ENCODE data around the gene NKX3-2.
A peak's percentile ranks its signal among the peaks of the same experiment; 100 is the strongest.

Gene NKX3-2

DNA sequence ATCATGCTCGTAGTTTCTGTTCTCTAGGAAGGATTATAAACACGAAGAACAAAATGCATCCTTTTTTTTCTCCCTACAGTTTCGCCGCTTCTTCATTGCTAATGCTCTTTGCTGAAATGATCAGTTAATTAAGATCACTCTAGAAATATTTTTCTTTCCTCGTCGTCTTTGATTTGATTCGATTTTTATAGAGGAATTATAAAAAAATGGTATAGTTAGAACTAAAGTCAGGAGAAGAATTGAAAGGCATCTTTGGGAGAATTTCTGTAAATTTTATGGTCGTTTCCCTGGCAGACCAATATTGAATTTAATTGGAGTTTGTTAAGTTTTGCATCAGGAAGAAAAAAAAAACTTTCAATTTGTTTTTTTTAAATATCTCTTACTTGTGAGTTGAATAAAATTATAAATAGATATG lies 1.1 kb upstream of the NKX3-2 start:
- DNase-seq (ENCODE audit: low read depth in 2 of 2): no peak

DNA sequence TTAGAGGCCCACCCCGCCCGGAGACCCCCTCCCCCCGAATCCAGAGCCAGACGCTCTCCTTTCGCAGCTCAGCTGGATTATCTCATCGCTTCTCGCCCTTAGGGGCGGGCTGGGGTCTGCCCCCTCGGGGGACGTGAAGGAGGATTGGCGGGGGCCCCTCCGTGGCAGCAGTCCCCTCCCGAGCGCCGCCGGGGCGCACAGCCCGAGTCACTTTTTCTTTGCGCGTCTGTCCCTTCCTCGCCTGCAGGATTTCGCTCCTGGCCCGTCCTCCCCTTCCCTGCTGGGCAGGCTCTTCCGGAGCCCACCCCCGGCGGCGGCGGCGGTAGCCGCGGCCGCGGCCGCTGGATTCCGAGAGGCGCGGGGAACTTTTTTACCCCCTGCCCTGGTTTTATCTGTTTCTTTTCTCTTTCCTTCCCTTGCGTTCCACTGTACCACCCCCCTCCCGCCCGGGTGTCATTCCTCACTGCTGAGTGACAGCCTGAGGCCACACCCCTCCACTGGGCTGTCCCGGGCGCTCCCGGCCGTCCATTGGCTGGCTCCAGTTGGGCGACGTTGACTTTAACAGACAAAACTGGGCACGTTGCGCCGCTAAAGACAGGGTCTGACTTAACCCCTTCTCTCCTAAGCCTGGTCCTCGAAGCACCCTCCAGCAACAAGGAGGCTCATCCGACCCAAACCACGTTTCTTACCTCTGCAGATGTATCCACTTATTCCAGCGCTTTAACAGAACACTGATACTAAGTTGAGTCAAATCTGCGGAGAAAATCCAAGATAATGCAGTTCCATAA lies 492 bp upstream of the NKX3-2 start:
- peak in 1 of 2 donors; percentile 40 for DNase-seq (ENCODE audit: low read depth in 2 of 2)

DNA sequence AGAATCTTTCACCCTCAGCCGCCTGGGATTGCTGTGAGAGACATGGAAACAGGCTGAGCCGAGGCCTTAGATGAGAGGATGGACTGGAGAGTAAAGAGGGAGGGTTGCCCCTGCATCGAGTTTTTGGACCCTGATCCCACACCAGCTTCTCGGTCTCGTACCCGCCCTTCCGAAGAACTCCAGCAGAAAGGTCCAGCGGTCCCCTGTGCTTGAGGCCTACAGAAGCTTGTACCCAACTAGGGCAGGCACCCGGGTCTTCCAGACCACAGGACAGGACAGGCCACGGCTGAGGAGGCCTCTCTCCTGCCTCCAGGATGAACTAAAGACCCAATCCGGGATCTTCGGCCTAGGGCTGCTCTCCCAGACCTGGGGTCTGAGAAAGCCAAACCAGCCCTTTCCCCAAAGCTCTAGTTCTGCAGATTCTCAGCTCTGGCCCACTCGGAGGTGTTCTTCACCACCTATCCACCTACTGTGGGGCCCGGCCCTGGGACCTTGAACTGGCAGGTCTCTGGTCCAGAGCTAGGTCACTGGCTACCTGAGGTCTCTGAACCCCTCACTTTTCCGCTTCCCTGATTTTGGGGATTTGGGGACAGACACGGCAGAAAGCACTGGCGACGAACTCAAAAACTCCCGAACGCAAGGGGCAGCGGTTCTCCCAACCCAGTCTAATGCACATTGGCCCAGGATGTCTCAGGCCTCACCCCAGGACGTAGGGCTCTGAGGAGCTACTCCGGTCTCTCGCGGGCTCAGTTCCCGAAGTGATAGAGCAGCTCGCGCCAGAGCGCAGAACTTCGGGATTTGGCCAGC lies 1.1 kb downstream of the NKX3-2 start:
- no peak for DNase-seq (ENCODE audit: low read depth in 2 of 2)

DNA sequence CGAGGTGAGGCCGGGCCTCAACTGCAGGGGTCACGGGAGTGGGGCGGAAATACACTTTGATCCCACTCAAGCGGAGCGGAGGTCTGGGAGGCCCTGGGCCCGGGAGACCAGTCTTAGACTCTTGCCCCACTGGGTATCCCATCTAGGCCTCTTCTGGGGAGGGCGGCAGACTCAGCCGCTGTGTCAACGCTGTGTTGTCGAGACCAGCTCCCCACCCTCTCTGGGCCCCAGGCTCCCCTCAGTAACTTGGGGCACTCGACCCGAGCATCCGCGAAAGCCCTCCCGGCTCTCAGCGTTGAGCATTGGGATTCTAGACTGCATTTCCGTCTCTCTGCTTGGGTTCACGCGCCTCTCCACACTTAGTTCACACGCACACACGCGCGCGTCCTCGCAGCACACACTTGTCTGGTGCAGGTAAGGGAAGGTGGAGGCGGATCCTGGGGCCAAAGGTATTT lies 1.7 kb downstream of the NKX3-2 start:
- DNase-seq (ENCODE audit: low read depth in 2 of 2): no peak

DNA sequence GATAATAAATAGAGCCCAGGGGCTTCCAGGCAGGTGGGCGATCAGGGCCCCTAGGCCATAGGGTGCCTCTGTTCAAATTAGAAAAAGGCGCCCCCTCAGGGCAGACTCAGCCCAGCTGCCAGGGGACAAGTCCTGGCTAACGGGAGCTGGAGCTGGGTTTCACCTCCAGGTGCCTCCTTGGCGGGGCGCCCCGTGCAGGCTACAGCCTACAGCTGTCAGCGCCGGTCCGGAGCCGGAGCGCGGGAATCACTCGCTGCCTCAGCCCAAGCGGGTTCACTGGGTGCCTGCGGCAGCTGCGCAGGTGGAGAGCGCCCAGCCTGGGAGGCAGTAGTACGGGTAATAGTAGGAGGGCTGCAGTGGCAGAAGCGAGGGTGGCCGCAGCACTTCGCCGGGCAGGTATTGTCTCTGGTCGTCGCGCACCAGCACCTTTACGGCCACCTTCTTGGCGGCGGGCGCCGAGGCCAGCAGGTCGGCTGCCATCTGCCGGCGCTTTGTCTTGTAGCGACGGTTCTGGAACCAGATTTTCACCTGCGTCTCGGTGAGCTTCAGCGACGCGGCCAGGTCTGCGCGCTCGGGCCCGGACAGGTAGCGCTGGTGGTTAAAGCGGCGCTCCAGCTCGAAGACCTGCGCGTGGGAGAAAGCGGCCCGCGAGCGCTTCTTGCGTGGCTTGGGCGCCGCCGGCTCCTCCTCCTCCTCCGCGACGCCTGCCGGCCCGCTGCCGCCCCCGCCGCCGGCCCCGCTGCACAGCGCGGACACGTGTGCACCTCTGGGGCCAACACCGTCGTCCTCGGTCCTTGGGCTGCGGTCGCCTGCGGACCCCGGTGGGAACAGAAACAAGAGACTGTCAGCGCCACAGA lies 2.4 kb downstream of the NKX3-2 start:
- DNase-seq (ENCODE audit: low read depth in 2 of 2): no peak

DNA sequence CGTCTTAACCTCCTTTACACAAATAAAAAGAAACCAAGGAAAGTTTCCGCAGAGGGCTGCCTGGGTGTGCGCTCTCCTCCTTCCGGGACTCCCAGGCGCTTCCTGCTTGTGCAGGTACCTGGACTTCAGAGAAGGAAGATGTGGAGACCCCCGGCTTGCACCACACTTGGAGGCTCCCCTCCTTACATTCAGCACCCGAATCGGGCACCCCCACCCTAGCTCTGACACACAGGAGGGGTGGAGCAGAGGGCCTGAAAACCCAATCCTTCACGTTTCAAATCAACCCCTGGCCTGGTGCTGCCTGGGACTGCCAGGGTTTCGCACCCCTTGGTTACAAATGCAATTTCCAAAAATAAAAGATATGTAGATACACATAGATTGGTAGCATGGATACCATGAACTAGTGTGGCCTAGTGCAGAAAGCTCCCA lies 3.1 kb downstream of the NKX3-2 start:
- no peak for DNase-seq (ENCODE audit: low read depth in 2 of 2)

DNA sequence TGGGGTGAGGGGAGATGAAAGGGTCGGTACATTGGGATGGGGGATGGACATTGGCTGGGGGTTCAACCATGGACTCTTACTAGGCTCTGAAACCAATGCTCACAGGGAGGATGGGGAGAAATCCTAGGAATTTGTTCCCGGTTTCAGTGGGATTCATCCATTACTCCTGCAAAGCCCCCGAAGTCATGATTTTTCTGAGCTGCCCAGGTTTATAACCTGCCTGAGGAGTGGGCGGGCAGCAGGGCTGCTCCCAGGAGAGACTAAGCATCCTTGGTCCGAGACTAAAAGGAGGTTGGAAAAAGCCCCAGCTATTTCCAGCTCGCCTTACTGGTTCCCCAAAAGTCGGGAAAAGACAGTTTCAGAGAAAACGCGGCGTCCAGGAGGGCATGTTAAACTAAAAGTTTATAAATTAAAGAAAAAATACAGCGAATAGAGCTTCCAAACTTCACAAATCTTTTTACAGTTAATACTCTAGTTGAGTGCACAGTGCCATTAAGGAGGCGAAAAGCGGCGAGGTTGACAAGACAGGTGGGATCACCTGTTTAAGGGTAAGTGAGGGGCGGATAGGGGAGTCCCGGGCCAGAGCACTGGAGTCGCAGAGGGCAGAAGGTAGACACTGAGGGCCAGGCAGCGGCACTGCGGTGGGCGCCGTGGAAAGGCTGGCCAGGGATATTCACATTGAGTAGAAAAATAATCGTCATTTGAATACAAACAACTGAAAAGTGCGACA lies 3.7 kb downstream of the NKX3-2 start:
- no peak for DNase-seq (ENCODE audit: low read depth in 2 of 2)

DNA sequence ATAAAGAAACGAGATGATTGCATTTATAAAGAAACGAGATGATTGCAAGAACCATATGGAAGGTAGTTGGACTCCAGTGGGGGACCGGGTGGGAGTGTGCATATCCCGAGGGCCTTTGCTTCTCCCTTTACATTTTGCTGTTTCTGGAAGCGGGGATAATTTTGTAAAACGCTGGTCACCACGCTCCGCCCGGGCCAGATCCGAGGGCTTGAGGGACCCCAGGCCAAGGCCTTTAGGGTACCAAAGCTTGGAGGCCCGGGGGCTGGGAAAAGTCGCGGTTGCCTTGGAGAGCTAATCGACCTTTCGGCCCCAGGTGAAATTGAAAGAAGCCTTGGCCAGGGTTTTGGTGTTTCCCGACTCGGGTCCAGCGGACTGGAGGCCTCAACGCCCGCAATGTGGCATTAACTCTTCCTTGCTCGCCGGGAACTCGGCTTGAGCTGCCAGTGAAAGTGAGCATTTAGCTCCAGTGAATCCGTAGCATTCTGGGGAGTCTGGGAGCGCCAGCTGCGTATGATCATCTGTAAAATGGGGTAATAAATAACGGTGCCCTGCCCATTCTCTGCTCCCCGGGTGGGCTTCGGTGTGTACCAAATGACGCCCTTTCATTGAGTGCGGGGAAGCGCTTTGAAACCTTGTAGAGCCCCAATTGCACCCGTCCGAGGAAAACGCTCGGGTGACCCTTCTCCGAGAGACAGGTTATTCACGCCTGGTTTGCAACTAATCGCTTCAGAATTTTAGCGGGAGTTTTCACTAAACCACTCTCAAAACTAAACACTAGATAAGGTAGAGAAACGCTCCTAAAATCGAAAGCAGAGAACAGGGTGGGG lies 4.5 kb downstream of the NKX3-2 start:
- DNase-seq (ENCODE audit: low read depth in 2 of 2): no peak

DNA sequence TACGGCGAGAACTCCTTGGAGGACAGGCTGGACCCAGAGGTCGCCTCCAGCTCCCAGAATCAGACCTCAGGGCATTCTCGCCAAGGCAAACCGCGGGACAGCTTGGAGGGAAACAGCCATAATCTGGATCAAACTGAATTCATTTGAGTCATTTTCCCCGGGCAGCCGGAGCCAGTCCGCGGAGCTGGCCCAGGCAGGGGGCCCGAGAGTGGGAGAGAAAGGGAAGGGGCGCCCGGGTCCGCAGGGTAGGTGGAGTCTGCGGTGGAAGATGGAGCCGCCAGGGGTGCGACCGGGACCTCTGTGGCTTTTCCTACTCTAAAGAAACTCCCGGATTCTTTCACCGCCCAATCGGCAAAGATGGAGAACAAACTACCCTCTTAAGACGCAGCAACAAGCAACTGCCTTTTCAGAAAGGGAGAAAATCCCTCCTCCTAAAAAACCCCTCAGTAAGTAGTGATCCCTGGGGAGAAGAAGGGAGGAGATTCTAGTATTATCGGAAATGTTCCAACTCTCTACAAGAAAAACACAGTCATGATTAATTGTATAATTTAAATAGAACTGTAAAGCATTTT lies 5.2 kb downstream of the NKX3-2 start:
- no peak for DNase-seq (ENCODE audit: low read depth in 2 of 2)

DNA sequence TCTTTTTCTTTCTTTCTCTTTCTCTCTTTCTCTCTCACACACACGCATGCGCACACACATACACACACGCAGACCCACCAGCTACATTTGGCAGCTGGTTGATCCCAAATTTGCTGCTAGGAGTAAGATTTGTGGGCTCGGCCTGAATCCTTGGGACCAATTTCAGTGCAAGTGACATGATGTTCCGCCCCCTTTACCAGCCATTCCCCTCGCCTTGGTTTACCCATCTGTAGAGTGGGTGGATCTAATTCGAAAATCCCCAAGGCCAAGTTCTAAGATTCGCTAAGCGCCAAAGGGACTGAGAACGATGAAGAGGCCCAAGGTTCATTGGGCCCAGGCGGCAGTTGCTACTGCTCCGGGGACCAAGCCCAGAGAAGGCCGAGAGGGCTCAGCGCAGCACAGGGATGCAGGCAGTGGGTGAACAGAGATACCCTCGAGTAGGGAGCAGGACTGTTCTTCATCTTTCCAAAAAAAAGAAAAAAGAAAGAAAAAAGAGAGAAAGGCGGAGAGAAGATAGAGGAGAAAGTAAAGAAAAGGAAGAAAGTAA lies 5.8 kb downstream of the NKX3-2 start:
- no peak for DNase-seq (ENCODE audit: low read depth in 2 of 2)

DNA sequence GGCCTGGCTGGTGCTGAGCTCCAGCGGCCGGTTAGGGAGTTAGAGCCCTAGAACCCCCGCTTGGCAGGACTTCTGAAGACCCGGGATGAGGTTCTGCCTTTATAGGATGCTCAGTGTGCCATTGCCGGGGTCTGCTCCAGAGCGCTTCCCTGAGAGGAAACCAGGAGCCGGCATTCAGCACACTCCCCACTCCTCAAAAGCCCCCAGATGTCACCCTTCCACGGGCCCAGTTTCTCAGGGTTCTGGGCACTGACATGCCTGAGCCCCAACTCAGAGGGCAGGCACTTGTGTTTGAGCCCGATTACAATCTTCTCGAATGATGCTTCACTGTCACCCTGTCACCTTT lies 6.5 kb downstream of the NKX3-2 start:
- no peak for DNase-seq (ENCODE audit: low read depth in 2 of 2)

DNA sequence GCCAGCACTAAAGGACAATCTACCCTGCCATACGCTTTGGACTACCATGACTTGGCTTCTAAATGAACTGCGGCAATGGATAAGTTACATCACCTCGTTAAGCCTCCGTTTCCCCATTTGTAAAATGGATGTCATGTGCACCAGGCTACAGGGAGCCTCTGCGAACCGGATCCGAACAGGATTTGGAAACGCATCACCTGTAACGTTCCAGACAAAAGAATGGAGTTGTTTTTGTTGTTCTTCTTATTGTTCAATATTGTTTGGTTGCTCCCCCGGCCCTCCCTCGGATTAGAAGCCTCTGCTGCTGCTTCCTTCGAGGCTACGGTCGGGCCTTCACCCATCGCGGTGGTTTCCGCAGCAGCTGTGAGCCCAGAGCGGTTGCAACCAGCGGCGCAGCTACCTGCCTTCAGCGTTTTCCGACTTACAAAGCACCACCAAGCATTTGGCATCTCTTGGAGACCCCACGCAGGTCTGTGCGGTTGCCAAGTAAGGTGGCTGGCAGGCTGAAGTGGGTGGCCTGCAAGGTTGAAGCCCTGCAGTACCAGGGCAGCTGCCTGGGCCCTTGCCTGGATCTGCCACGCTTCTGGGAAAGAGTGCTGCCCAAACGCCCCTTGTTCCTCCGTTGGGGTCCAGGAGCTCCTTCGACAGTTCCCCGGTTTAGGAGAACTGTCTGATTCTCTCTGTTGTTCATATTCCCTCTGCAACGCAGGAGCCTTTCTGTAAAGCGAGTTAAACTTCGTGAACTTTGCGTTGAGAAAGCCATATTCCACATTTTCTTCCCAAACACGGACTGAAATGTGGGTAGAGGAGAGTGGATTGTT lies 7.1 kb downstream of the NKX3-2 start:
- DNase-seq (ENCODE audit: low read depth in 2 of 2): no peak

DNA sequence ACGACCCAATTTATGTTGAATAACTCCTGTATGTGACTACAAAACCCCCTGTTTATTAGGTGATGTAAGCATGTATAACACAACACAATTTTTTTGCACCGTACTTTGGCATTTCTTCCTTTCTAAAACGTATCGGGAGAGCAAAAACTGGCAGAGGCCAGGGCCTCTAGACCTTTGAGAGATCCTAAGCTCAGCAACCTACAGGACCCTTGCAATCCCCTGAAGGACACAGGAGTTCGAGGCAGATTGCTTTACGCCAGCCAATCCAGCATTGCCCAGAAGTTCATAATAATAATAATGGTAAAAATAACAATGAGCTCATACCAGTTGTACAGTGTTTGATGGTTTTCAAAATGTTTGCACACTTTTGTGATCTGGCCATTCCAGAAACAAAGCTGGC lies 7.7 kb downstream of the NKX3-2 start:
- no peak for DNase-seq (ENCODE audit: low read depth in 2 of 2)

DNA sequence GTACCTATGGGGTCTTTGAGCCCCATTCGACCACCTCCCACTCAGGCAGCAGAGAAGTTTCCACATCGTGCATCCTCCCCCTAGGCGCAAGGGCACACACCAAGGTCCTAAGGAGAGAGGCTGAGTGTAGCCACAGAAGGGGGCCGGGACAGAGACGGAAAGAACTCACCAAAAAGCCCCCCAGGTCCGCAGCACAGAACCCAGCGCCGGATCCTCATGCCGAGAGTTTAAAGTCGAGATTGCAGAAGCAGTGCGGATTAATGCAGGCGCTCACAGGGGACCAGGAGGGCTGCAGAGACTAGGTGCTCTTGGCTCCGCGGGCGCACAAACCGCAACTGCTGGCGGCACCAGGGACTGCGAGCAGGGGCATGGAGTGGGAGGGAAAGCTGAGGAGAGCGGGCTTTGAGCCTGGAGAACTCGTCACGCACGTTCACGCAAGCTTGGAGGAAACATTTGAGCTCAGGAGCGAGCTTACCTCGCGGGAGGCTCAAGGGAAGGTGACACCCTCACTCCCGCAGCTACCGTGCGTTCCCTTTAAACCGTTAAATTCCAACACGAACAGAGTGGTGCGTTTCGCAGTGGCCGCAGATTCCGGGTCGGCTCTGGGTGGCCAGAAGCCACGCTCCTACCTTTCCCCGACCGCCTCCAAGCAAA lies 8.5 kb downstream of the NKX3-2 start:
- DNase-seq (ENCODE audit: low read depth in 2 of 2): no peak

DNA sequence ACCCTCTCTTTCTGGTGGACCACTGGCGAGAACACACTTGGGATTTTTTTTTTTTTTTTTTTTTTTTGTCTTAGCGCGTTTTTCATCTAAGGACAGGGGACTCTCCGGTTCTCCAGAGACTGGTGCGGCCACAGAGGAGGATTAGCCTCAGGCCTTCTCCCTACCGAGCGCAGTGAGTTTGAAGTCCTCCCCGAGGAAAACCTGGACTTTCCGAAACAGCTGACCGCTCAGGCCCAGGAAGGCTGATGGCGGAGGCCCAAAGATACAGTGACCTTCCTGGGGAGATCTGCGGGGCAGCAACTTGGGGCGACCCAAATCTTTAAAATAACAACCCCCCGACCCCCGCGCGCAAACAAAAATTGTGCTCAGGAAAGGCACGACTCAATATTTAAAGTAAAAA lies 9.2 kb downstream of the NKX3-2 start:
- DNase-seq (ENCODE audit: low read depth in 2 of 2): no peak

DNA sequence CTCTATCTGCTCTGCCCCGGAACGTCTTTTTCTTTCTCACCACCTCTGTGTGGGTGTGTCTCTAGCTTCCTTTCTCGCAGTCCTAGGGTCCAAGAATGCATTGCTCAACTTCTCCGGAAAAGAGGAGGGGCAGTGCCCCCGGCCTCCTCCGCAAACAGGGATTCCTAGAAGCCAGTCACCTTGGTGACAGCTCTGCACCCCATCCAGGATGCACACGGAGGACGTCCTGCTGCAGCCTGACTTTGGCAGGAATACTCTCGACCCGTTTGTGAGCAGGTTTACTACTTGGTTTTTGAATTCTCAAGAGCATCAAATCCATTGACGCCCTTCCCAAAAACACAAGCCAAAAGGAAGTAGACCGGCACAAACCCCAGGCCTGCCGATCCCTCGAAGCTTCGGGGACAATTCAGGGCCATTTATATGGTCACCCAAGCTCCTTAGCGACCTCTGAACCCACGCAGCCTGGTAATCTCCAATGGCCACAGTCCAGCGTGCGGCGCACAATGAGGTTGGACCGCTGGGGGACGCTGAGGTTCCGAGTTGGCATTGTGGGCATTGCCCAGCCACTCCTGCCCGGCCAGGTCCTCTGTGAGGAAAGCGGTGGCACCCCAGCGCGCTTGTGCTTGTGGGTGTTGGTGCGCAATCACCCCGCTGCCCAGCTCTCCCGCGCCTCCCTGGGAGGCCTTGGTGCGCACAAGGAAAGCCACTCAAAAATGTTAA lies 9.8 kb downstream of the NKX3-2 start:
- no peak for DNase-seq (ENCODE audit: low read depth in 2 of 2)

DNA sequence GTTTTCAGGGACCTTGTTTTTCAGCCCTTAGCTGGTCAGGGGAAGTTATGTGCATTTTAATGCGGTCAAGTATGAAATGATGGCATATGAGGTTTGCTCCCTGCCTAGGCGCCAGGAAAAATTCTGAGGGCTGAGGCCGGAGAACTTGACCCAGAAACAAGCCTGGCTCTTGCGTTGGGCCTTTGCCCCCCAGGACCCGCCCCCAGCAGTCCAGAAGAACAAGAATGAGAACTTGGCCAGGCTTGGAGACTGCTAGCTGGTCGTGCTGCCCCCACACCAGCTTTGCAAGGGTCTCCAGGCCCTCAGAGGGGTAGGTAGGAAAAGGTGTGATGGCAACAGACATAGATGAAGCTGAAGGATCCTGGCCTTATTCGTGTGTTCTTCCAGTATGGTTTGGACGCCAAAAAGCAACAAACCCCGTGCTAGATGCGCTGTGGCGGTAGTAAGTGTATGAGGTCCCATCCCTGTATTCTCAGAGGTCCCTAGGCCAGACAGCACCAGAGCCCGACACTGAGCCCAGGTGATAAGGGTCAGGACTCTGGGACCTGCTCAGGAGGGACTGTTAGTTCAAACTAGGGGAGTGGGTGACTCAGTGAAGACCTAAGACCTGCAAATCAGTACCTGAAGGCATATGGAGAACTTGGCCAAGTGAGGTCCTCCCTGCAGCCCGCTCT lies 10.5 kb downstream of the NKX3-2 start:
- no peak for DNase-seq (ENCODE audit: low read depth in 2 of 2)

Data from stimulated activated CD4-positive, alpha-beta T cell treated with anti-CD3 and anti-CD28 coated beads, Interleukin-1b, Interleukin-23, amount 100 ng/mL, for 4 hours (primary cell).